ENCODE results near the gene CHMP1A.

The CHMP1A gene

GRCh38 chr16:89599451-89599858 is 58.1 kb downstream of the CHMP1A start:
- Histone ChIP-seq H3K36me3 (ENCODE audit: control insufficient read depth, insufficient read depth, low read length) (no peaks in the 10 kb centered on the region), H3K4me1 (no peaks in the 10 kb centered on the region), H2AFZ (no peak overlapping the region), H3K9me3 (ENCODE audit: control insufficient read depth, low read length) (no peaks in the 10 kb centered on the region), H3K4me3 (ENCODE audit: low read depth, low read length) (no peak overlapping the region), H3K27me3 (ENCODE audit: control insufficient read depth, insufficient read depth, low read length) (no peaks in the 10 kb centered on the region), H3K79me2 (no peaks in the 10 kb centered on the region), H3K4me2 (ENCODE audit: low read length) (no peak overlapping the region), H3K27ac (no peak overlapping the region), H3K9ac (no peak overlapping the region)
- TF ChIP-seq CTCF (IDR thresholded peaks at IDR 0.05): no peak

- Histone ChIP-seq H3K36me3 (ENCODE audit: control insufficient read depth, insufficient read depth, low read length) (no peaks in the 10 kb centered on the region), H2AFZ (no peak overlapping the region), H3K4me2 (ENCODE audit: low read length) (no peak overlapping the region), H3K27ac (no peak overlapping the region), H3K9me3 (ENCODE audit: control insufficient read depth, low read length) (no peaks in the 10 kb centered on the region), H3K9ac (no peak overlapping the region), H3K4me3 (ENCODE audit: low read depth, low read length) (no peak overlapping the region), H3K4me1 (no peaks in the 10 kb centered on the region), H3K27me3 (ENCODE audit: control insufficient read depth, insufficient read depth, low read length) (no peaks in the 10 kb centered on the region), H3K79me2 (no peaks in the 10 kb centered on the region)
- no peak for TF ChIP-seq CTCF (IDR thresholded peaks at IDR 0.05)
These were observed 59.3 kb downstream of the CHMP1A start for GRCh38 chr16:89598199-89598598.

GRCh38 chr16:89596957-89597649 is 60.4 kb downstream of the CHMP1A start:
- Histone ChIP-seq H3K27ac (no peak overlapping the region), H3K9ac (no peak overlapping the region), H3K79me2 (no peaks in the 10 kb centered on the region), H3K4me2 (ENCODE audit: low read length) (no peak overlapping the region), H3K9me3 (ENCODE audit: control insufficient read depth, low read length) (no peaks in the 10 kb centered on the region), H3K4me3 (ENCODE audit: low read depth, low read length) (no peak overlapping the region), H3K27me3 (ENCODE audit: control insufficient read depth, insufficient read depth, low read length) (no peaks in the 10 kb centered on the region), H2AFZ (no peak overlapping the region), H3K36me3 (ENCODE audit: control insufficient read depth, insufficient read depth, low read length) (no peaks in the 10 kb centered on the region), H3K4me1 (no peaks in the 10 kb centered on the region)
- no peak for TF ChIP-seq CTCF (IDR thresholded peaks at IDR 0.05)

- H3K36me3 ChIP-seq (ENCODE audit: control insufficient read depth, insufficient read depth, low read length): no peaks in the 10 kb centered on the region
These were observed 61.3 kb downstream of the CHMP1A start for GRCh38 chr16:89596061-89596689.

More at GRCh38 chr16:89596061-89596689, 61.3 kb downstream of the CHMP1A start:
- no peaks in the 10 kb centered on the region for H3K4me1 ChIP-seq
- H3K79me2 ChIP-seq: no peaks in the 10 kb centered on the region
- H3K27me3 ChIP-seq (ENCODE audit: control insufficient read depth, insufficient read depth, low read length): no peaks in the 10 kb centered on the region
- TF ChIP-seq CTCF (IDR thresholded peaks at IDR 0.05): no peak
- no peak overlapping the region for H2AFZ ChIP-seq
- H3K9me3 ChIP-seq (ENCODE audit: control insufficient read depth, low read length): no peaks in the 10 kb centered on the region
- H3K27ac ChIP-seq: no peak overlapping the region
- H3K4me3 ChIP-seq (ENCODE audit: low read depth, low read length): no peak overlapping the region
- no peak overlapping the region for H3K4me2 ChIP-seq (ENCODE audit: low read length)
- H3K9ac ChIP-seq: no peak overlapping the region
